Ishikawa (cell line): ENCODE results near the gene ISL2.

Experiments
- CEBPB ChIP-seq: IDR thresholded peaks from 2 replicates; pipeline ENCODE4 v1.6.1; 2012
- CREB1 ChIP-seq: IDR thresholded peaks from 2 replicates; pipeline ENCODE4 v1.6.1; 2012; ENCODE audit warnings: low read depth
- EGR1 ChIP-seq: IDR thresholded peaks from 2 replicates; pipeline ENCODE4 v1.6.1; 2012
- EP300 ChIP-seq: IDR thresholded peaks from 2 replicates; pipeline ENCODE4 v1.6.1; 2012; ENCODE audit warnings: borderline replicate concordance
- FOXM1 ChIP-seq: IDR thresholded peaks from 2 replicates; pipeline ENCODE4 v1.6.1; 2012; ENCODE audit warnings: low read depth, borderline replicate concordance
- MAX ChIP-seq: IDR thresholded peaks from 2 replicates; pipeline ENCODE4 v1.6.1; 2012
- NFIC ChIP-seq: IDR thresholded peaks from 2 replicates; pipeline ENCODE4 v1.6.1; 2012
- RAD21 ChIP-seq: IDR thresholded peaks from 2 replicates; pipeline ENCODE4 v1.6.1; 2012; ENCODE audit warnings: low read depth
- REST ChIP-seq: IDR thresholded peaks from 2 replicates; pipeline ENCODE4 v1.6.1; 2012; ENCODE audit warnings: low read depth, mild to moderate bottlenecking
- TAF1 ChIP-seq: IDR thresholded peaks from 2 replicates; pipeline ENCODE4 v1.6.1; 2012; ENCODE audit warnings: low read depth, mild to moderate bottlenecking
- TCF12 ChIP-seq: IDR thresholded peaks from 2 replicates; pipeline ENCODE4 v1.6.1; 2012; ENCODE audit warnings: low read depth
- TEAD4 ChIP-seq: IDR thresholded peaks from 2 replicates; pipeline ENCODE4 v1.6.1; 2012
- YY1 ChIP-seq: IDR thresholded peaks from 2 replicates; pipeline ENCODE4 v1.6.1; 2012; ENCODE audit warnings: low read depth
- ZBTB7A ChIP-seq: IDR thresholded peaks from 2 replicates; pipeline ENCODE4 v1.6.1; 2012; ENCODE audit warnings: low read depth
- TF ChIP-seq, protein P1 (sequence below): IDR thresholded peaks from 2 replicates; pipeline ENCODE4 v1.6.1; 2012

ISL2 gene

GRCh38 chr15:76310475-76311099 lies 26.0 kb upstream of the ISL2 start:
- TF ChIP-seq EP300 (no peak), MAX (no peak), TCF12 (no peak), TAF1 (no peak), RAD21 (no peak), REST (no peak), TEAD4 (no peak)

- TF ChIP-seq NFIC (no peak), MAX (peak; percentile 89), ZBTB7A (no peak), EP300 (no peak), YY1 (peak; percentile 69; the same call in 1 of the 2 replicates), TCF12 (peak; percentile 70), REST (peak; percentile 27; the same call in 1 of the 2 replicates), TAF1 (peak; percentile 91), CEBPB (no peak), RAD21 (no peak), CREB1 (no peak), EGR1 (no peak), FOXM1 (no peak), TEAD4 (no peak)
- TF ChIP-seq, protein P1, sequence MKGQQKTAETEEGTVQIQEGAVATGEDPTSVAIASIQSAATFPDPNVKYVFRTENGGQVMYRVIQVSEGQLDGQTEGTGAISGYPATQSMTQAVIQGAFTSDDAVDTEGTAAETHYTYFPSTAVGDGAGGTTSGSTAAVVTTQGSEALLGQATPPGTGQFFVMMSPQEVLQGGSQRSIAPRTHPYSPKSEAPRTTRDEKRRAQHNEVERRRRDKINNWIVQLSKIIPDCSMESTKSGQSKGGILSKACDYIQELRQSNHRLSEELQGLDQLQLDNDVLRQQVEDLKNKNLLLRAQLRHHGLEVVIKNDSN: peak; percentile 74
Measured at GRCh38 chr15:76311100-76311953, 25.2 kb upstream of the ISL2 start, which contains the start of gene ETFA. ETFA (minus strand) TSS chr15:76311469; CDS start chr15:76311388, 81 bp downstream.

GRCh38 chr15:76312540-76313174 lies 23.9 kb upstream of the ISL2 start:
- TF ChIP-seq NFIC (no peak), TAF1 (no peak), CREB1 (no peak), EGR1 (no peak), TEAD4 (no peak), FOXM1 (no peak), RAD21 (no peak), TCF12 (no peak), REST (no peak), CEBPB (no peak), ZBTB7A (no peak), MAX (no peak), EP300 (no peak), YY1 (no peak)
- TF ChIP-seq, protein P1: no peak
